ENCODE measurements around the gene KHDRBS2. TPM values are rescaled to one million over a fixed set of nuclear protein-coding genes. Genes with fewer than 3 reads are reported as not detected.
A peak's percentile ranks its signal among the peaks of the same experiment; 100 is the strongest.

KHDRBS2 gene
- total RNA-seq, 1 experiment from 2014 or later = not detected

DNA sequence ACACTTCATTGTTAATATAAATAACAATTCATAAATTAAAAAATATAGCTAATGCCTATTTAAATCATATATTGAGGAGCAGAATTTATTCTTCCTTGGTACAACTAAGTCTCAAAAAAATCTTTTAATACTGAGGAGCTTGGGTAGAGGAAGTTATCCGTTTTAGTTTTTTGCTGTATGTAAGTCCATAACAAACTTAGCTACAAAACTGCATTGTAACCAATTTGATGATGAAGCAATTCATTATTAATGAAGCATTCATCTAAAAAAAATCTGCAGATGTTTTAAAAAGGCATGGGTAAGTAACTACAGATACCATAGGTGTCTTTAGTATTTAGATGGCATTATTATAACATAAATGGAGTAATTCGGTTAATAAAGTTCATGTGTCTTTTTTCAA lies 1.3 kb downstream of the KHDRBS2 start:
- Histone ChIP-seq H3K27me3 (replicated peaks; ENCODE audit: insufficient read depth, low read depth, low read length, poor library complexity) (no peaks in the 10 kb centered on the region), H3K27ac (ENCODE audit: low read depth, low read length, poor library complexity, severe bottlenecking) (no peak overlapping the region), H3K9me3 (ENCODE audit: low read depth, low read length, poor library complexity, severe bottlenecking) (peaks cover 3% of the 10 kb centered on the region), H3K4me3 (ENCODE audit: low read depth, low read length, poor library complexity, severe bottlenecking) (no peak overlapping the region), H3K36me3 (ENCODE audit: insufficient read depth, low read length, poor library complexity, severe bottlenecking) (no peaks in the 10 kb centered on the region), H3K4me1 (ENCODE audit: insufficient read depth, low read length, poor library complexity, severe bottlenecking) (no peaks in the 10 kb centered on the region)
- POLR2A ChIA-PET (ENCODE audit: low non-redundant PET) = no interaction called here
- intact Hi-C loops (cut with micrococcal nuclease; ENCODE audit: unreplicated experiment) = no loop called here
- CTCF ChIA-PET = no interaction called here
- TF ChIP-seq, protein P1, sequence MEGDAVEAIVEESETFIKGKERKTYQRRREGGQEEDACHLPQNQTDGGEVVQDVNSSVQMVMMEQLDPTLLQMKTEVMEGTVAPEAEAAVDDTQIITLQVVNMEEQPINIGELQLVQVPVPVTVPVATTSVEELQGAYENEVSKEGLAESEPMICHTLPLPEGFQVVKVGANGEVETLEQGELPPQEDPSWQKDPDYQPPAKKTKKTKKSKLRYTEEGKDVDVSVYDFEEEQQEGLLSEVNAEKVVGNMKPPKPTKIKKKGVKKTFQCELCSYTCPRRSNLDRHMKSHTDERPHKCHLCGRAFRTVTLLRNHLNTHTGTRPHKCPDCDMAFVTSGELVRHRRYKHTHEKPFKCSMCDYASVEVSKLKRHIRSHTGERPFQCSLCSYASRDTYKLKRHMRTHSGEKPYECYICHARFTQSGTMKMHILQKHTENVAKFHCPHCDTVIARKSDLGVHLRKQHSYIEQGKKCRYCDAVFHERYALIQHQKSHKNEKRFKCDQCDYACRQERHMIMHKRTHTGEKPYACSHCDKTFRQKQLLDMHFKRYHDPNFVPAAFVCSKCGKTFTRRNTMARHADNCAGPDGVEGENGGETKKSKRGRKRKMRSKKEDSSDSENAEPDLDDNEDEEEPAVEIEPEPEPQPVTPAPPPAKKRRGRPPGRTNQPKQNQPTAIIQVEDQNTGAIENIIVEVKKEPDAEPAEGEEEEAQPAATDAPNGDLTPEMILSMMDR (conservative IDR thresholded peaks at IDR 0.05; ENCODE audit: low read depth, low read length) = no peak
- TF ChIP-seq EZH2 (IDR thresholded peaks at IDR 0.05; ENCODE audit: borderline replicate concordance, low read depth, low read length, poor library complexity, severe bottlenecking) = no peak
- no peak for DNase-seq (ENCODE audit: low spot score)
- no TSS peak for BruUV-seq (replicated peaks)

DNA sequence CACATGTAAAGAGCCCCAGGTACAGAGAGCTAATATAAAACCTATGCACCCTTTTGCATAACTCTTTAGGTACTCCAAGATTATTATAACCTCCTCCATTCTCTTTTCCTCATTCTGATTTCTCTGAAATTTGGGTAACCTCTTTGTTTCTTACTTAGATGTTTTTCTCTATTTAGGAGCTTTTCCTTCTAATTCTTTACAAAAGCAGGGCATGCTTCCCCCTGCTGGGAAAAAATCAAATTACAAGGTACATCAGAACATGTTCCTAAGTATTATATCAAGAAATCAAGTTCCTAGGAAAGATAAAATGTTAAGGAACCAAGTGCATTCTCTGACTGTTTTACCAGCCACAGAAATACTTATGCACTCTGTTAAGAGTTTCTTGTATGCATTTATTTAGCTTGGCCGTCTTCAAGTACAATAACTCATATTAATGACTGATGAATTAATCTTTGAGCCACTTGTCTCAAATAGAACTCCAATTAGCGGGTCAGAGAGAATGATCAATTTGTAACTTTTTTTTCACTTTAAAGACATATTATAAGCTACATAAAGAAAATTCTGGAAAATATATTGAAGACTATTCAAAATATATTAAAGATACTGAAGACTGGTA lies 2.1 kb downstream of the KHDRBS2 start:
- no peak overlapping the region for H3K27ac ChIP-seq (ENCODE audit: low read depth, low read length, poor library complexity, severe bottlenecking)
- CTCF ChIA-PET = no interaction called here
- no peaks in the 10 kb centered on the region for H3K9me3 ChIP-seq (ENCODE audit: low read depth, low read length, poor library complexity, severe bottlenecking)
- H3K27me3 ChIP-seq (replicated peaks; ENCODE audit: insufficient read depth, low read depth, low read length, poor library complexity) = no peaks in the 10 kb centered on the region
- no peak overlapping the region for H3K4me3 ChIP-seq (ENCODE audit: low read depth, low read length, poor library complexity, severe bottlenecking)
- DNase-seq (ENCODE audit: low spot score) = peak; percentile 37
- intact Hi-C loops (cut with micrococcal nuclease; ENCODE audit: unreplicated experiment) = no loop called here
- POLR2A ChIA-PET (ENCODE audit: low non-redundant PET) = no interaction called here
- no peaks in the 10 kb centered on the region for H3K36me3 ChIP-seq (ENCODE audit: insufficient read depth, low read length, poor library complexity, severe bottlenecking)
- TF ChIP-seq, protein P1 (conservative IDR thresholded peaks at IDR 0.05; ENCODE audit: low read depth, low read length) = peak; percentile 54
- TF ChIP-seq EZH2 (IDR thresholded peaks at IDR 0.05; ENCODE audit: borderline replicate concordance, low read depth, low read length, poor library complexity, severe bottlenecking) = no peak
- BruUV-seq (replicated peaks) = no TSS peak
- H3K4me1 ChIP-seq (ENCODE audit: insufficient read depth, low read length, poor library complexity, severe bottlenecking) = no peaks in the 10 kb centered on the region

DNA sequence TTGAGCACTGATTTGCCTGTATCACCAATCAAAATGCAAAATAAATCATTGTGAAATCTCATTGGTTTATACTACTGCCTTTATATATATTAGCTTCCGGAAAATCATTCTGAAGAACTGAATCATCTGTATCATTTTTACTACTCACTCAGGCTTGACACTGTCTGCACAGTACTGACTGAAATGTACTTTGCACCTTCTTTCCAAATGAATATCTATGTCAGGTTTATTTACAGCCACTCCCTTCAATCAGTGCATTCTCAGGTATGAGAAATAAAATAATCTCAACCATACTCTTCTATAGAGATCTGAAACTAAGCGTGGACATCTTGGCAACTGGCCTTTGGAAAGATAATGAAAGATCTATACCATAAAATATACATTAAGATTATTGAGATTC lies 2.7 kb downstream of the KHDRBS2 start:
- CTCF ChIA-PET = no interaction called here
- no TSS peak for BruUV-seq (replicated peaks)
- H3K4me3 ChIP-seq (ENCODE audit: low read depth, low read length, poor library complexity, severe bottlenecking) = no peak overlapping the region
- H3K9me3 ChIP-seq (ENCODE audit: low read depth, low read length, poor library complexity, severe bottlenecking) = peaks cover 2% of the 10 kb centered on the region
- no peaks in the 10 kb centered on the region for H3K4me1 ChIP-seq (ENCODE audit: insufficient read depth, low read length, poor library complexity, severe bottlenecking)
- no peaks in the 10 kb centered on the region for H3K36me3 ChIP-seq (ENCODE audit: insufficient read depth, low read length, poor library complexity, severe bottlenecking)
- intact Hi-C loops (cut with micrococcal nuclease; ENCODE audit: unreplicated experiment) = no loop called here
- TF ChIP-seq EZH2 (IDR thresholded peaks at IDR 0.05; ENCODE audit: borderline replicate concordance, low read depth, low read length, poor library complexity, severe bottlenecking) = no peak
- TF ChIP-seq, protein P1 (conservative IDR thresholded peaks at IDR 0.05; ENCODE audit: low read depth, low read length) = no peak
- DNase-seq (ENCODE audit: low spot score) = no peak
- POLR2A ChIA-PET (ENCODE audit: low non-redundant PET) = no interaction called here
- no peaks in the 10 kb centered on the region for H3K27me3 ChIP-seq (replicated peaks; ENCODE audit: insufficient read depth, low read depth, low read length, poor library complexity)
- H3K27ac ChIP-seq (ENCODE audit: low read depth, low read length, poor library complexity, severe bottlenecking) = no peak overlapping the region
